Smooth muscle cell (in vitro differentiated cells): ENCODE results near the gene SLC12A9. TPM values are rescaled to one million over a fixed set of nuclear protein-coding genes. Genes with fewer than 3 reads are reported as not detected.

Experiments used
- DNase-seq: peaks from one replicate; lab custom pipeline; 2025; ENCODE audit not compliant: unreplicated experiment; lab: John Stamatoyannopoulos, UW
- H2AFZ ChIP-seq: fragments of 200-600 bp; sonication (generic); 2 replicates; pipeline ENCODE4 v1.6.0; 2016; ENCODE audit warnings: antibody characterized with exemption, low read depth, mild to moderate bottlenecking
- H3F3A ChIP-seq: fragments of 200-600 bp; sonication (generic); 2 replicates; pipeline ENCODE4 v1.6.0; 2017; ENCODE audit warnings: antibody characterized with exemption, low read depth
- H3K27ac ChIP-seq: fragments of 200-600 bp; sonication (generic); 2 replicates; pipeline ENCODE4 v1.5.1; 2016; ENCODE audit warnings: low read depth, mild to moderate bottlenecking
- H3K27me3 ChIP-seq: fragments of 200-600 bp; sonication (generic); 2 replicates; pipeline ENCODE4 v1.6.1; 2016; ENCODE audit warnings: low read depth, mild to moderate bottlenecking
- H3K36me3 ChIP-seq: fragments of 200-600 bp; sonication (generic); 2 replicates; pipeline ENCODE4 v1.5.1; 2016; ENCODE audit warnings: low read depth
- H3K4me1 ChIP-seq: fragments of 200-600 bp; sonication (generic); 2 replicates; pipeline ENCODE4 v1.5.1; 2016; ENCODE audit warnings: low read depth
- H3K4me2 ChIP-seq: fragments of 200-600 bp; sonication (generic); 2 replicates; pipeline ENCODE4 v1.6.0; 2016; ENCODE audit warnings: mild to moderate bottlenecking
- H3K4me3 ChIP-seq: fragments of 200-600 bp; sonication (generic); 2 replicates; pipeline ENCODE4 v1.5.1; 2016; ENCODE audit warnings: mild to moderate bottlenecking
- H3K79me2 ChIP-seq: fragments of 200-600 bp; sonication (generic); 2 replicates; pipeline ENCODE4 v1.6.0; 2016; ENCODE audit warnings: low read depth, mild to moderate bottlenecking
- H3K9ac ChIP-seq: fragments of 200-600 bp; sonication (generic); 2 replicates; pipeline ENCODE4 v1.6.0; 2016; ENCODE audit warnings: low read depth
- H3K9me3 ChIP-seq: fragments of 200-600 bp; sonication (generic); replicated peaks from 2 replicates; pipeline ENCODE4 v1.5.1; 2016; ENCODE audit warnings: low read depth
- H4K20me1 ChIP-seq: fragments of 200-600 bp; sonication (generic); 2 replicates; pipeline ENCODE4 v1.6.0; 2016; ENCODE audit warnings: low read depth
- WGBS: methylation state at CpG from one replicate; pipeline ENCODE4 v1.1.7; 2016; ENCODE audit warnings: low lambda C conversion rate; 5-methylcytosine and 5-hydroxymethylcytosine counted together
- polyA plus RNA-seq: library from polyadenylated mRNA; unstranded; fragments of >200 nt; fragmentation: Nextera tagmentation; extraction: Ambion mirVana; gene quantifications from 2 replicates; pipeline ENCODE4 v1.2.1, GENCODE V29; 2016
- total RNA-seq: library from RNA; depleted of rRNA; stranded (reverse); fragments of >200 nt; gene quantifications from 2 replicates; pipeline ENCODE4 v1.2.3, GENCODE V29; 2014
- TF ChIP-seq, protein P1 (sequence below): fragments of 200-600 bp; sonication (generic); IDR thresholded peaks from 2 replicates; pipeline ENCODE4 v1.5.1; 2017; ENCODE audit warnings: borderline replicate concordance, mild to moderate bottlenecking, antibody characterized with exemption; ENCODE audit not compliant: insufficient read depth, poor library complexity, severe bottlenecking

The SLC12A9 gene
- total and polyA plus RNA-seq, 2 experiments from 2014 or later, result 8.9 to 12.1 TPM

GRCh38 chr7:100874577-100875355 is 22.3 kb downstream of the SLC12A9 start, which contains the start of gene SRRT:
Gene SRRT, plus strand, starts transcription at chr7:100875103. Its CDS starts 488 bp downstream, at chr7:100875591.
- H3K27ac ChIP-seq, result peak within 1 kb of the TSS; percentile 97
- H3F3A ChIP-seq, result peaks cover 10% of the 10 kb centered on the region
- peaks cover 49% of the 10 kb centered on the region for H3K79me2 ChIP-seq
- H3K9ac ChIP-seq, result peak within 1 kb of the TSS; percentile 98
- peak within 1 kb of the TSS; percentile 90 for H3K4me2 ChIP-seq
- H3K9me3 ChIP-seq, result no peaks in the 10 kb centered on the region
- peaks cover 19% of the 10 kb centered on the region for H3K4me1 ChIP-seq
- H3K27me3 ChIP-seq, result no peaks in the 10 kb centered on the region
- H3K36me3 ChIP-seq, result peaks cover 11% of the 10 kb centered on the region
- peak within 1 kb of the TSS; percentile 100 for H3K4me3 ChIP-seq
- DNase-seq, result peak; percentile 86
- 3% methylated on average over 73 of the region's 79 CpGs for WGBS
- TF ChIP-seq, protein P1, sequence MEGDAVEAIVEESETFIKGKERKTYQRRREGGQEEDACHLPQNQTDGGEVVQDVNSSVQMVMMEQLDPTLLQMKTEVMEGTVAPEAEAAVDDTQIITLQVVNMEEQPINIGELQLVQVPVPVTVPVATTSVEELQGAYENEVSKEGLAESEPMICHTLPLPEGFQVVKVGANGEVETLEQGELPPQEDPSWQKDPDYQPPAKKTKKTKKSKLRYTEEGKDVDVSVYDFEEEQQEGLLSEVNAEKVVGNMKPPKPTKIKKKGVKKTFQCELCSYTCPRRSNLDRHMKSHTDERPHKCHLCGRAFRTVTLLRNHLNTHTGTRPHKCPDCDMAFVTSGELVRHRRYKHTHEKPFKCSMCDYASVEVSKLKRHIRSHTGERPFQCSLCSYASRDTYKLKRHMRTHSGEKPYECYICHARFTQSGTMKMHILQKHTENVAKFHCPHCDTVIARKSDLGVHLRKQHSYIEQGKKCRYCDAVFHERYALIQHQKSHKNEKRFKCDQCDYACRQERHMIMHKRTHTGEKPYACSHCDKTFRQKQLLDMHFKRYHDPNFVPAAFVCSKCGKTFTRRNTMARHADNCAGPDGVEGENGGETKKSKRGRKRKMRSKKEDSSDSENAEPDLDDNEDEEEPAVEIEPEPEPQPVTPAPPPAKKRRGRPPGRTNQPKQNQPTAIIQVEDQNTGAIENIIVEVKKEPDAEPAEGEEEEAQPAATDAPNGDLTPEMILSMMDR, result no peak
- H2AFZ ChIP-seq, result peak within 1 kb of the TSS; percentile 83
- peaks cover 44% of the 10 kb centered on the region for H4K20me1 ChIP-seq

DNA sequence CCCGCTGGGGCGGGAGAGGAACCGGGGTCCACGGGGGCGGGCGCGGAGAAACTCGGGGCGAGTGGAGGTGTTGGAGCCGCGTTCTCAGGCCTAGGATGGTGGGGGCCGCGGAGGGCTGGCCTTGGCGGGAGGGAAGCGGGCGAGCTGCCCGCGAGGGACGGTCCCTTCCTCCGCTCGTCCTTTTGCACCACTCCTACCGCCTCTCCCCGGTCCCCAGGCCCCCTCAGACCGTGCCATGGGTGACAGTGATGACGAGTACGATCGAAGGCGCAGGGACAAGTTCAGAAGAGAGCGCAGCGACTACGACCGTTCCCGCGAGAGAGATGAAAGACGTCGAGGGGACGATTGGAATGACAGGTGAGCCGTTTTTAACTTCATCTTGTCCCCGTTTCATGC is 22.8 kb downstream of the SLC12A9 start:
- TF ChIP-seq, protein P1, result no peak
- Histone ChIP-seq H3K4me1 (peaks cover 20% of the 10 kb centered on the region), H3K27me3 (no peaks in the 10 kb centered on the region), H3K4me2 (peak overlapping the region; percentile 90), H2AFZ (peak overlapping the region; percentile 77), H3K79me2 (peaks cover 54% of the 10 kb centered on the region), H3K4me3 (peak overlapping the region; percentile 100), H3F3A (peaks cover 10% of the 10 kb centered on the region), H3K9ac (peak overlapping the region; percentile 98), H3K36me3 (peaks cover 11% of the 10 kb centered on the region), H4K20me1 (peaks cover 50% of the 10 kb centered on the region), H3K9me3 (no peaks in the 10 kb centered on the region), H3K27ac (peak overlapping the region; percentile 97)
- under 1% methylated on average over 26 of the region's 39 CpGs for WGBS
- no peak for DNase-seq

DNA sequence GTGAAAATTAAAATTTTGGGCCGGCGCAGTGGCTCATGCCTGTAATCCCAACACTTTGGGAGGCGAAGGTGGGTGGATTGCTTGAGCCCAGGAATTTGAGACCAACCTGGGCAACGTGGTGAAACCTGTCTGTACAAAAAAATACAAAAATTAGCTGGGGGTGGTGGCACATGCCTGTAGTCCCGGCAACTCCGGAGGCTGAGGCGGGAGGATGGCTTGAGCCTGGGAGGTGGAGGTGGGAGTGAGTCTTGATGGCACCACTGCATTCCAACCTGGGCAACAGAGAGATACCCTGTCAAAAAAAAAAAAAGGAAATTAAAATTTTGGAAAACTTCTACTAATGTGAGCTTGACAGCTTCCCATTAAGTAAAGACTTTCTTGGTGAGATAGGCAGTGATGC is 25.5 kb downstream of the SLC12A9 start:
- Histone ChIP-seq H3K4me3 (no peak overlapping the region), H3K79me2 (peaks cover 71% of the 10 kb centered on the region), H3K9me3 (no peaks in the 10 kb centered on the region), H2AFZ (no peak overlapping the region), H3F3A (peaks cover 9% of the 10 kb centered on the region), H3K9ac (no peak overlapping the region), H3K27me3 (no peaks in the 10 kb centered on the region), H4K20me1 (peaks cover 73% of the 10 kb centered on the region), H3K27ac (no peak overlapping the region), H3K4me1 (peaks cover 20% of the 10 kb centered on the region), H3K4me2 (no peak overlapping the region), H3K36me3 (peaks cover 11% of the 10 kb centered on the region)
- WGBS, result 85% methylated on average over 7 of the region's 7 CpGs
- no peak for DNase-seq
- TF ChIP-seq, protein P1, result no peak
